PC-3 (cell line): ENCODE data around the gene MAP2.

Experiments used
- EZH2phosphoT487 ChIP-seq: fragments of 300-600 bp; sonication (generic); IDR thresholded peaks from 2 replicates; pipeline ENCODE4 v1.6.1; 2018; ENCODE audit warnings: mild to moderate bottlenecking, antibody characterized with exemption, low read length, borderline replicate concordance
- TF ChIP-seq, protein P1 (sequence below): fragments of 300-600 bp; sonication (generic); conservative IDR thresholded peaks from 2 replicates; pipeline ENCODE4 v1.5.1; 2017; ENCODE audit warnings: antibody characterized with exemption, low read depth, mild to moderate bottlenecking, low read length

- TF ChIP-seq, protein P1, sequence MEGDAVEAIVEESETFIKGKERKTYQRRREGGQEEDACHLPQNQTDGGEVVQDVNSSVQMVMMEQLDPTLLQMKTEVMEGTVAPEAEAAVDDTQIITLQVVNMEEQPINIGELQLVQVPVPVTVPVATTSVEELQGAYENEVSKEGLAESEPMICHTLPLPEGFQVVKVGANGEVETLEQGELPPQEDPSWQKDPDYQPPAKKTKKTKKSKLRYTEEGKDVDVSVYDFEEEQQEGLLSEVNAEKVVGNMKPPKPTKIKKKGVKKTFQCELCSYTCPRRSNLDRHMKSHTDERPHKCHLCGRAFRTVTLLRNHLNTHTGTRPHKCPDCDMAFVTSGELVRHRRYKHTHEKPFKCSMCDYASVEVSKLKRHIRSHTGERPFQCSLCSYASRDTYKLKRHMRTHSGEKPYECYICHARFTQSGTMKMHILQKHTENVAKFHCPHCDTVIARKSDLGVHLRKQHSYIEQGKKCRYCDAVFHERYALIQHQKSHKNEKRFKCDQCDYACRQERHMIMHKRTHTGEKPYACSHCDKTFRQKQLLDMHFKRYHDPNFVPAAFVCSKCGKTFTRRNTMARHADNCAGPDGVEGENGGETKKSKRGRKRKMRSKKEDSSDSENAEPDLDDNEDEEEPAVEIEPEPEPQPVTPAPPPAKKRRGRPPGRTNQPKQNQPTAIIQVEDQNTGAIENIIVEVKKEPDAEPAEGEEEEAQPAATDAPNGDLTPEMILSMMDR = no peak
- no peak for TF ChIP-seq EZH2phosphoT487
Observed at GRCh38 chr2:209401788-209402187, 22.1 kb upstream of the MAP2 start.
